ENCODE data around the gene PALM. TPM values are rescaled to one million over a fixed set of nuclear protein-coding genes. Genes with fewer than 3 reads are reported as not detected.
"Not testable (repeated sequence)": the region's sequence is repeated elsewhere in the genome, so short reads cannot be mapped to it uniquely, and the experiment has no call there.

Gene PALM
- total RNA-seq, 4 donors from 2014 or later: 42.8 to 119 (median 70.8) TPM

DNA sequence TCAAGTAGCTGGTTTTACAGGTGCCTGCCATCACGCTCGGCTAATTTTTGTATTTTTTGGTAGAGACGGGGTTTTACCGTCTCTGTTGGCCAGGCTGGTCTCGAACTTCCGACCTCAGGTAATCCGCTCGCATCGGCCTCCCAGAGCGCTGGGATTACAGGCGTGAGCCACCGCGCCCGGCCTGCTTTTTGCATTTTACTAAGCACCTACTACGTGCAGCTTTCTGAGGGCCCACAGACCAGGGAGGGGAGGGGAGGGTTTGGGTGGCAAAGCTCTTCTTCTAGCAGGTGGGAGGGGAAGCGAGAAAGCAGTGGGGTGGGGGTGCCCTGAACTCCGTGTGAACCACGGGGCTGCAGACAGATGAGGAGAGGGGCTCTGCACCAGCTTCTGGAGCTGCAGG, 15.0 kb downstream of the PALM start:
- DNase-seq (ENCODE audit: extremely low spot score): no peak
- Histone ChIP-seq H3K9me3 (no peaks in the 10 kb centered on the region), H3K4me3 (no peak overlapping the region), H3K27me3 (peaks cover 0 to 19% (median 11%) of the 10 kb centered on the region in 4 donors), H3K4me1 (peaks cover 29 to 49% (median 47%) of the 10 kb centered on the region in 4 donors), H3K27ac (replicated peaks in 1 of 4) (no peak overlapping the region), H3K36me3 (peaks cover 0 to 32% (median 17%) of the 10 kb centered on the region in 4 donors)
- intact Hi-C loops (cut with DNase I): no loop called here
- TF ChIP-seq, protein P1, sequence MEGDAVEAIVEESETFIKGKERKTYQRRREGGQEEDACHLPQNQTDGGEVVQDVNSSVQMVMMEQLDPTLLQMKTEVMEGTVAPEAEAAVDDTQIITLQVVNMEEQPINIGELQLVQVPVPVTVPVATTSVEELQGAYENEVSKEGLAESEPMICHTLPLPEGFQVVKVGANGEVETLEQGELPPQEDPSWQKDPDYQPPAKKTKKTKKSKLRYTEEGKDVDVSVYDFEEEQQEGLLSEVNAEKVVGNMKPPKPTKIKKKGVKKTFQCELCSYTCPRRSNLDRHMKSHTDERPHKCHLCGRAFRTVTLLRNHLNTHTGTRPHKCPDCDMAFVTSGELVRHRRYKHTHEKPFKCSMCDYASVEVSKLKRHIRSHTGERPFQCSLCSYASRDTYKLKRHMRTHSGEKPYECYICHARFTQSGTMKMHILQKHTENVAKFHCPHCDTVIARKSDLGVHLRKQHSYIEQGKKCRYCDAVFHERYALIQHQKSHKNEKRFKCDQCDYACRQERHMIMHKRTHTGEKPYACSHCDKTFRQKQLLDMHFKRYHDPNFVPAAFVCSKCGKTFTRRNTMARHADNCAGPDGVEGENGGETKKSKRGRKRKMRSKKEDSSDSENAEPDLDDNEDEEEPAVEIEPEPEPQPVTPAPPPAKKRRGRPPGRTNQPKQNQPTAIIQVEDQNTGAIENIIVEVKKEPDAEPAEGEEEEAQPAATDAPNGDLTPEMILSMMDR (IDR thresholded peaks at IDR 0.05): no peak
- TF ChIP-seq EP300 (IDR thresholded peaks at IDR 0.05) (no peak), POLR2AphosphoS5 (IDR thresholded peaks at IDR 0.05) (no peak), POLR2A (IDR thresholded peaks at IDR 0.05; ENCODE audit: low read depth) (no peak)
- 90% methylated on average over 18 of the region's 18 CpGs for WGBS

DNA sequence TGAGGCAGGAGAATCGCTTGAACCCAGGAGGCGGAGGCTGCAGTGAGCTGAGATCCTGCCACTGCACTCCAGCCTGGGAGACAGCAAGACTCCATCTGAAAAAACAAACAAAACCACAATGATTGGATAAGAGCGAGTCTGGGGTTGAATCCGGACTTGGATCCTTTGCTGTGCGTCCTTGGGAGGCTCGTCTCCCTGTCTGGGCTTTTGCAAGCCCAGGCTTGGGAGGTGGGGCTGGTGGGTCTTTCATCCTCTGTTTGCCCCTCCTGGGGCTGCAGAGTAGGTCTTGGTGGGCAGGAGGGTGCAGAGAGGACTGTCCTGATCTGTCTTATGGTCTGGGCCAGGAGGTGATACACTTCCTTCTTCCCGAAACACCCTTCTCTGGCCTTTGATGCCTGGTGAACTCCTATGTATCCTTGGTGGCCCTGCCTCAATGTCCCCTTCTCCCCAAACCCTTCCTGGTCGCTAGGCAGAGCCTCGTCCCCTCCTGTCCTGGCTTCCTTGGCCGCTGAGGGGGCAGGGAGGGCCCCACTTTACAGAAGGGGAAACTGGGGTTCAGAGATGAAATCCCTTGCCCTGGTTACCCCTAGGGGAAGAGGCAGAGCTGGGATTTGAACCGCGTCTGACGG, 16.8 kb downstream of the PALM start:
- Histone ChIP-seq H3K27me3 (peaks cover 0 to under 1% (median 0%) of the 10 kb centered on the region in 4 donors), H3K27ac (replicated peaks in 1 of 4) (no peak overlapping the region), H3K36me3 (peaks cover 0 to 32% (median 19%) of the 10 kb centered on the region in 4 donors), H3K4me1 (peaks cover 18 to 33% (median 28%) of the 10 kb centered on the region in 4 donors), H3K4me3 (no peak overlapping the region), H3K9me3 (no peaks in the 10 kb centered on the region)
- intact Hi-C loops (cut with DNase I): no loop called here
- WGBS: 87% methylated on average over 13 of the region's 13 CpGs
- DNase-seq (ENCODE audit: extremely low spot score): no peak
- TF ChIP-seq POLR2A (IDR thresholded peaks at IDR 0.05; ENCODE audit: low read depth) (no peak), POLR2AphosphoS5 (IDR thresholded peaks at IDR 0.05) (no peak), EP300 (IDR thresholded peaks at IDR 0.05) (no peak)
- TF ChIP-seq, protein P1 (IDR thresholded peaks at IDR 0.05): no peak

DNA sequence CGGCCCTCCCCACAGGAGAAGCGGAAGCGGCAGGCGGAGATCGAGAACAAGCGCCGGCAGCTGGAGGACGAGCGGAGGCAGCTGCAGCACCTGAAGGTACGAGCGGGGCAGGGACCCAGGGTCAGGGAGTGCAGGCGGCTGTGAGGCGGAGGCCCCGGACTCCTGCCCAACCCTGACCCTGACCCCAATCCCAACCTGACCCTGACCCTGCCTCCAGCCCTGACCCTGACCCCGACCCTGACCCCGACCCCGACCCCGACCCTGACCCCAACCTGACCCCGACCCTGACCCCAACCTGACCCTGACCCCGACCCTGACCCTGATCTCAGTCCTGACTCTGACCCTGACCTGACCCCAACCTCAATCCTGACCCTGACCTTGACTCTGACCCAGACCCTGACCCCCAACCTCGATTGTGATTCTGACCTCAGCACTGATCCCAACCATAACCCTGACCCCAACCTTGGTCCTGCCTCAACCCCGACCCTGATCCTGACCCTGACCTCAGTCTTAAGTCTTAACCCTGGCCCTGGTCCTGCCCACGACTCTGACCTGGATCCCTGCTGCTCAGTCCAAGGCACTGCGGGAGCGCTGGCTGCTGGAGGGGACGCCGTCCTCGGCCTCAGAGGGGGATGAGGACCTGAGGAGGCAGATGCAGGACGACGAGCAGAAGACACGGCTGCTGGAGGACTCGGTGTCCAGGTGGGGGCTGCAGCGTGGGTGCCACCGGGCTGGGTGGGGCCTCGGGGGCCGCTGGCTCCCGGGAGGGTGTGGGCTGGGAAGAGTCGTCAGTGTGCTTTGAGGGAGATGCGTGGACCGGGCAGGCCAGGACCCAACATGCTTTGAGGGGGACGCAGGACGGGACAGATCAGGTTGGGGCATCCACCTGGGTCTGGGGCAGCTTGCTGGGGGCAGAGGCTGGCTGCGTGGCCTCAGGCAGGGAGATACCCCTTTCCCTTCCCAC, 18.5 kb downstream of the PALM start:
- intact Hi-C loops (cut with DNase I): no loop called here
- peaks cover 0 to 46% (median 32%) of the 10 kb centered on the region in 4 donors for H3K36me3 ChIP-seq
- no peaks in the 10 kb centered on the region for H3K9me3 ChIP-seq
- peaks cover 18 to 26% (median 21%) of the 10 kb centered on the region in 4 donors for H3K4me1 ChIP-seq
- DNase-seq (ENCODE audit: extremely low spot score): no peak
- no peaks in the 10 kb centered on the region for H3K27me3 ChIP-seq
- TF ChIP-seq EP300 (IDR thresholded peaks at IDR 0.05) (no peak), POLR2A (IDR thresholded peaks at IDR 0.05; ENCODE audit: low read depth) (no peak), POLR2AphosphoS5 (IDR thresholded peaks at IDR 0.05) (no peak)
- TF ChIP-seq, protein P1 (IDR thresholded peaks at IDR 0.05): no peak
- H3K4me3 ChIP-seq: no peak overlapping the region
- WGBS: 81% methylated on average over 19 of the region's 43 CpGs
- peak overlapping the region; percentile 58 to 80 (median 74) for H3K27ac ChIP-seq (replicated peaks in 1 of 4)

DNA sequence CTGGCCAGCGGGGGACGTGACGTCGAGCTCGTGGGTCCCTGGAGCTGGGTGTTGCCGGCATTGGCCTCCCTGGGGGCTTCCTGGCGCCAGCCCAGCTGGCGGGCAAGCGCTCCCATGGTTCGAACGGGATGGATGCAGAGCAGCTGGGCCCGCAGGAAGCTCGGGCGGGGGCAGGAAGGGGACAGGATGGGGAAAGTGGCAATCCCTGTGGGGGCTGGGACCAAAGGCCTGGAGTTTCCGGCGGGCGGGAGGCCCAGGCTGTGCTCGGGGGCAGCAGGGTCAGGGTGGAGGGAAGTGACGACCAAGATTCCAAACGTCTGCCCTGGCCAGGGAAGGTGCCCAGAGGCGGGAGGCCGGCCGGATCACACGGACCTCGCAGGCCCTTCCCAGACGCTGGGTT, 19.3 kb downstream of the PALM start:
- Histone ChIP-seq H3K36me3 (peaks cover 0 to 46% (median 38%) of the 10 kb centered on the region in 4 donors), H3K27ac (replicated peaks in 1 of 4) (peak overlapping the region; percentile 58 to 80 (median 74)), H3K9me3 (no peaks in the 10 kb centered on the region), H3K4me3 (no peak overlapping the region), H3K4me1 (peaks cover 12 to 19% (median 14%) of the 10 kb centered on the region in 4 donors), H3K27me3 (no peaks in the 10 kb centered on the region)
- 55% methylated on average over 14 of the region's 26 CpGs for WGBS
- intact Hi-C loops (cut with DNase I): no loop called here
- TF ChIP-seq POLR2AphosphoS5 (IDR thresholded peaks at IDR 0.05): peak; percentile 54 to 60
- TF ChIP-seq POLR2A (IDR thresholded peaks at IDR 0.05; ENCODE audit: low read depth): no peak
- DNase-seq (ENCODE audit: extremely low spot score): no peak

DNA sequence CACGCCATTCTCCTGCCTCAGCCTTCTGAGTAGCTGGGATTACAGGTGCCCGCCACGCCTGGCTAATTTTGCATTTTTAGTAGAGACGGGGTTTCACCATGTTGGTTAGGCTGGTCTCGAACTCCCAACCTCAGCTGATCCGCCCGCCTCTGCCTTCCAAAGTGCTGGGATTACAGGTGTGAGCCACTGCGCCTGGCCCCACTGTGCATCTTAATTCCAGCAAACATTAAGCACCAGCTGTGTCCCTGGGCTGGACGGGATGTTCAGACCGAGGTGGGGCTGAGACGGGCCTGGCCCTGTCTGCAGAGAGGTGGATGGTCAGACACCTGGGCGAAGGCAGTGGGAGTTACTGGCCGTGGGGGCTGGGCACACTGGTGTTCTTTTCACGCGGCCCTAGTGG, 20.8 kb downstream of the PALM start:
- H3K27ac ChIP-seq (replicated peaks in 1 of 4); DNase-seq (ENCODE audit: extremely low spot score); H3K27me3 ChIP-seq; H3K9me3 ChIP-seq; intact Hi-C loops (cut with DNase I); H3K4me3 ChIP-seq: not testable (repeated sequence)
- Histone ChIP-seq H3K4me1 (peaks cover 10 to 24% (median 22%) of the 10 kb centered on the region in 4 donors), H3K36me3 (peaks cover 0 to 53% (median 40%) of the 10 kb centered on the region in 4 donors)
- WGBS: 89% methylated on average over 8 of the region's 15 CpGs
